ENCODE measurements around the gene VSTM5. TPM values are rescaled to one million over a fixed set of nuclear protein-coding genes. Genes with fewer than 3 reads are reported as not detected.

The VSTM5 gene
- total RNA-seq, 2 donors from 2014 or later: not detected

DNA sequence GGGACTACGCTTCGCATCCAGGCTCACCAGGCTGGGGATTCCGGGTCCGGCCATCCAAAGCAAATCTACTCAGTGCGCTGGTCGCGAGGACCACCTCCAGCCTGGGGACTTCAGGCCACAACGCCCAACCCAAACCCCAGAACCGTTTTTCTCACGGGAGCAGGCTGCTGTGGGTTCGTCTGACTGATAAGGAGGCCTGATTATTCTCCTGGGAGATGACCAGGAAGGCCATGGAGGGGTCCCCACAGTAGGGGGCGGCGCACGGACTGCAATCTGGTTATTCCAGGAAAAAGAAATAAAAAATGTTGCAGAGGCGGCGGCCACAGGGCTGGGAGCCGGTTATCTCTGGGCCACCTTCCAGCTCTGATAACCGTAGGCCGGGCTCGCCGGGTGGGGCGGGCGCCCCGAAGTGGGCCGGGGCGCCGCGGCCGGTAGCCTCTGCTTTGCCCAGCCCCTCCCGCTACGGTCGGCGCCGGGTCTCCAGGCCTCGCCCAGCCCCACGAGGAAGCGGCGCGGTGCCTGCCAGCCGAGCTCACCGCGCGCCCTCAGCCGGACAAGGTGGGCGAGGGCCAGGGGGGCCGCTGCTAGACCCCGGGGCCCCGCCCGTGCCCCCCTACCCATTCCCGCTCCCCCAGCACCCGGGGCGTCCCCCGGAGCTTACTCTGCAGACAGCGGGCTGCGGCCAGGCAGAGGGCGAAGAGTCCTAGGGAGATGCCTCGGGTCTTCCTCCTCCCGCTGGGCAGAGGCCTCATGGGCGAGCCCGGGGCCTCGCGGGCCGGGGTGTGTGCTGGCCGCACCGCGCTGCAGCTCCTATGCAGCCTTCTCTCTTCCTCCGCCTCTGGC is 446 bp downstream of the VSTM5 start:
- H3K27ac ChIP-seq: peak overlapping the region in 3 of 4 donors; percentile 43 to 66 (median 49)
- ATAC-seq (peak; percentile 78), DNase-seq (peak; percentile 30 to 48 (median 32))
- H3K4me3 ChIP-seq: peak overlapping the region; percentile 45 to 60
- H3K4me1 ChIP-seq: peaks cover 13% of the 10 kb centered on the region
- H3K27me3 ChIP-seq: no peaks in the 10 kb centered on the region
- intact Hi-C loops (cut with DNase I): no loop called here
- TF ChIP-seq POLR2A (IDR thresholded peaks at IDR 0.05): peak in 1 of 3 donors; percentile 17
- TF ChIP-seq, protein P1, sequence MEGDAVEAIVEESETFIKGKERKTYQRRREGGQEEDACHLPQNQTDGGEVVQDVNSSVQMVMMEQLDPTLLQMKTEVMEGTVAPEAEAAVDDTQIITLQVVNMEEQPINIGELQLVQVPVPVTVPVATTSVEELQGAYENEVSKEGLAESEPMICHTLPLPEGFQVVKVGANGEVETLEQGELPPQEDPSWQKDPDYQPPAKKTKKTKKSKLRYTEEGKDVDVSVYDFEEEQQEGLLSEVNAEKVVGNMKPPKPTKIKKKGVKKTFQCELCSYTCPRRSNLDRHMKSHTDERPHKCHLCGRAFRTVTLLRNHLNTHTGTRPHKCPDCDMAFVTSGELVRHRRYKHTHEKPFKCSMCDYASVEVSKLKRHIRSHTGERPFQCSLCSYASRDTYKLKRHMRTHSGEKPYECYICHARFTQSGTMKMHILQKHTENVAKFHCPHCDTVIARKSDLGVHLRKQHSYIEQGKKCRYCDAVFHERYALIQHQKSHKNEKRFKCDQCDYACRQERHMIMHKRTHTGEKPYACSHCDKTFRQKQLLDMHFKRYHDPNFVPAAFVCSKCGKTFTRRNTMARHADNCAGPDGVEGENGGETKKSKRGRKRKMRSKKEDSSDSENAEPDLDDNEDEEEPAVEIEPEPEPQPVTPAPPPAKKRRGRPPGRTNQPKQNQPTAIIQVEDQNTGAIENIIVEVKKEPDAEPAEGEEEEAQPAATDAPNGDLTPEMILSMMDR (IDR thresholded peaks at IDR 0.05): no peak
- no peaks in the 10 kb centered on the region for H3K9me3 ChIP-seq
- WGBS, 2 donors: 9 to 24% methylated on average over 3 to 53 of the region's 67 CpGs
- H3K36me3 ChIP-seq (replicated peaks in 1 of 2; ENCODE audit: insufficient read depth in 1 of 2, low read depth in 2 of 2): no peaks in the 10 kb centered on the region

GRCh38 chr11:93849201-93849600 is 1.2 kb downstream of the VSTM5 start:
- ATAC-seq (no peak), DNase-seq (no peak)
- Histone ChIP-seq H3K36me3 (replicated peaks in 1 of 2; ENCODE audit: insufficient read depth in 1 of 2, low read depth in 2 of 2) (no peaks in the 10 kb centered on the region), H3K4me3 (no peak overlapping the region), H3K27me3 (no peaks in the 10 kb centered on the region), H3K27ac (no peak overlapping the region), H3K9me3 (no peaks in the 10 kb centered on the region), H3K4me1 (peaks cover 13% of the 10 kb centered on the region)
- intact Hi-C loops (cut with DNase I): no loop called here
- WGBS, 2 donors: 95 to 98% methylated on average over 5 of the region's 5 CpGs
- TF ChIP-seq, protein P1 (IDR thresholded peaks at IDR 0.05): no peak
- TF ChIP-seq POLR2A (IDR thresholded peaks at IDR 0.05): no peak

GRCh38 chr11:93846411-93846810 is 4.0 kb downstream of the VSTM5 start:
- H3K4me1 ChIP-seq: peaks cover 13% of the 10 kb centered on the region
- H3K4me3 ChIP-seq: no peak overlapping the region
- H3K9me3 ChIP-seq: no peaks in the 10 kb centered on the region
- H3K36me3 ChIP-seq (replicated peaks in 1 of 2; ENCODE audit: insufficient read depth in 1 of 2, low read depth in 2 of 2): no peaks in the 10 kb centered on the region
- WGBS, 2 donors: 83 to 88% methylated on average over 2 of the region's 2 CpGs
- no peak for DNase-seq
- TF ChIP-seq, protein P1 (IDR thresholded peaks at IDR 0.05): no peak
- H3K27me3 ChIP-seq: no peaks in the 10 kb centered on the region
- ATAC-seq: no peak
- no peak overlapping the region for H3K27ac ChIP-seq
- intact Hi-C loops (cut with DNase I): no loop called here

GRCh38 chr11:93845181-93846092 is 5.0 kb downstream of the VSTM5 start:
- H3K36me3 ChIP-seq (replicated peaks in 1 of 2; ENCODE audit: insufficient read depth in 1 of 2, low read depth in 2 of 2): no peaks in the 10 kb centered on the region
- peaks cover 13% of the 10 kb centered on the region for H3K4me1 ChIP-seq
- TF ChIP-seq, protein P1 (IDR thresholded peaks at IDR 0.05): no peak
- no peak for TF ChIP-seq POLR2A (IDR thresholded peaks at IDR 0.05)
- no peaks in the 10 kb centered on the region for H3K9me3 ChIP-seq
- 80 to 83% methylated on average over 8 of the region's 8 CpGs for WGBS, 2 donors
- H3K27me3 ChIP-seq: no peaks in the 10 kb centered on the region
- no peak overlapping the region for H3K27ac ChIP-seq
- DNase-seq: no peak
- intact Hi-C loops (cut with DNase I): no loop called here
- H3K4me3 ChIP-seq: no peak overlapping the region
- ATAC-seq: no peak

All from body of pancreas (tissue), 4 donors.